Measurements from ENCODE around the gene TKFC.

TKFC gene

GRCh38 chr11:61334434-61335354 lies 1.7 kb downstream of the TKFC start:
- Mint-ChIP-seq H3K4me3 (peak overlapping the region; percentile 91), H3K27me3 (no peaks in the 10 kb centered on the region), H3K9me3 (no peaks in the 10 kb centered on the region), H3K4me1 (ENCODE audit: low read depth) (peaks cover 57% of the 10 kb centered on the region), H3K36me3 (ENCODE audit: low read depth) (peaks cover 53% of the 10 kb centered on the region), H3K27ac (peak overlapping the region; percentile 98)
- DNase-seq: peak; percentile 37

DNA sequence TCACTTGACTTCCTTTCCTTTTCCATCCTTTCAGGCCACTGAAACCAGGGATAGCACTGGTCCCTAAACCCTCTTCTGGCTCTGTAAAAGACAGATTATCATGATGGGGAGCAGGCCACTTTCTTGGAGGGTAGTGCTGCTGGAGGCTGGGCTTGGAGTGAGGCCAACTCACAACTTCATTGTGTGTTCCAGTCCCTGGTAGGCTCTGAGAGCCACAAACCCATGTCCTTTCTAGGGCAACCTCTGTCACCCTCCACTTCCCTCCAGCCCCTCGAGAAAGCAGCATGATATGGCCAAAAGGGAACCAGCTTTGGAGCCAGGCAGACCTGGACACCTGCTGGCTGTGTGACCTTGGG lies 2.3 kb downstream of the TKFC start:
- Mint-ChIP-seq H3K4me3 (no peak overlapping the region), H3K9me3 (no peaks in the 10 kb centered on the region), H3K4me1 (ENCODE audit: low read depth) (peaks cover 51% of the 10 kb centered on the region), H3K27me3 (no peaks in the 10 kb centered on the region), H3K36me3 (ENCODE audit: low read depth) (peaks cover 47% of the 10 kb centered on the region), H3K27ac (peak overlapping the region; percentile 98)
- DNase-seq: no peak

- DNase-seq: peak; percentile 89
- Mint-ChIP-seq H3K4me1 (ENCODE audit: low read depth) (peaks cover 41% of the 10 kb centered on the region), H3K9me3 (no peaks in the 10 kb centered on the region), H3K36me3 (ENCODE audit: low read depth) (peaks cover 44% of the 10 kb centered on the region), H3K27ac (peak overlapping the region; percentile 98), H3K4me3 (peak overlapping the region; percentile 20), H3K27me3 (no peaks in the 10 kb centered on the region)
Observed at GRCh38 chr11:61336171-61336935, 3.3 kb downstream of the TKFC start.

DNA sequence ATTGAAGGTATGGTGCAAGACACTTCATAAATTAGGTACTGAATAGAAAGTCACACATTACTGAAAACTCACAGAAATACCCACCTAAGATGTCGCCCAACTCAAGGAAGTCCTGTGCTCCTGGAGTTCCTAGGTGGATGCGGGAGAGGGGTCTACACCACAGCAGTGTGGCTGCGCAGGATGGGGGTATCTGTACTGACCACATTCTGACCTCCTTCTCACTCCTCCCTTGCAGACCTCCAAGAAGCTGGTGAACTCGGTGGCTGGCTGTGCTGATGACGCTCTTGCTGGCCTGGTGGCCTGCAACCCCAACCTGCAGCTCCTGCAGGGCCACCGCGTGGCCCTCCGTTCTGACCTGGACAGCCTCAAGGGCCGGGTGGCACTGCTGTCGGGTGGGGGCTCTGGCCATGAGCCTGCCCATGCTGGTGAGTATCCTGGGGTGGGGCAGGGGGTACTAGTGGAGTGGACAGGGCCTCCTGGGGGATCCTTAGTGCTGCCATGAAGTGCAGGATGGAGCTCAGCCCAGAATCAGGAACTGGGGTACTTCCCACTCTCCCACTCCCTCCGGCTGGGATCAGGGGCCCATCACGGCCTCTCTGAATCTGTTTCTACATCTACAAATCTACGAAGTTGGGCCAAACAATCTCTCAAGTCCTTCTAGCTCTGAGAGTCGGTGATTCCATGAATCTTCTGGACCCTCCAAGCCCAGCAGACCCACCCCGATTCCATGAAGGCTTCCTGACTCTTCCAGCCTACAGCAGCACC lies 4.9 kb downstream of the TKFC start:
- H3K27me3 Mint-ChIP-seq: no peaks in the 10 kb centered on the region
- H3K4me1 Mint-ChIP-seq (ENCODE audit: low read depth): peaks cover 32% of the 10 kb centered on the region
- no peak for DNase-seq
- no peak overlapping the region for H3K4me3 Mint-ChIP-seq
- no peak overlapping the region for H3K27ac Mint-ChIP-seq
- no peaks in the 10 kb centered on the region for H3K9me3 Mint-ChIP-seq
- H3K36me3 Mint-ChIP-seq (ENCODE audit: low read depth): peaks cover 41% of the 10 kb centered on the region

DNA sequence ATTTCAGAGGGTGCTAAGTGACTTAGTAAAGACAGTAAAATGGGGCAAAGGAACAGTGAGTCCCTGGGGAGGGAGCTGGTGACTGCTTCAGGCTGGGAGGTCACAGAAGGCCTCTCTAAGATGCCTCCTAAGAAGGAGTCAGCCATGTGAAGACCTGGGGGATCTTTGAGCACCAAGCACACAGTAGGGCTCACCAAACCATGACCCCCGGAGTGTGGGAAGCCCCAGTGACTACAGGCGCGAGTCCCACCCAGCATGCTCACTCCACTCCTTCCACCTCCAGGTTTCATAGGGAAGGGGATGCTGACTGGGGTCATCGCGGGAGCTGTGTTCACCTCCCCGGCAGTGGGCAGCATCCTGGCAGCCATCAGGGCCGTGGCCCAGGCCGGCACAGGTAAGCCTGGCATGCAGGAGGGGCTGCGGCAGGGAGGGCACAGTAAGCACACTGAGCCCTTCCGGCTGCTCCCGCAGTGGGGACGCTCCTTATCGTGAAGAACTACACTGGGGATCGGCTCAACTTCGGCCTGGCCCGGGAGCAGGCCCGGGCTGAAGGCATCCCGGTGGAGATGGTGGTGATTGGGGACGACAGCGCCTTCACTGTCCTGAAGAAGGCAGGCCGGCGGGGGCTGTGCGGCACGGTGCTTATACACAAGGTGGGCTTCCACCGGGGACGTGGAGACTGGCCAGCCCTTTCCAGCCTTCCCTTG lies 5.9 kb downstream of the TKFC start:
- H3K4me1 Mint-ChIP-seq (ENCODE audit: low read depth): peaks cover 24% of the 10 kb centered on the region
- H3K4me3 Mint-ChIP-seq: no peak overlapping the region
- no peaks in the 10 kb centered on the region for H3K9me3 Mint-ChIP-seq
- no peak overlapping the region for H3K27ac Mint-ChIP-seq
- no peaks in the 10 kb centered on the region for H3K27me3 Mint-ChIP-seq
- H3K36me3 Mint-ChIP-seq (ENCODE audit: low read depth): peaks cover 38% of the 10 kb centered on the region
- DNase-seq: no peak

GRCh38 chr11:61339490-61339878 lies 6.5 kb downstream of the TKFC start:
- peaks cover 19% of the 10 kb centered on the region for H3K4me1 Mint-ChIP-seq (ENCODE audit: low read depth)
- DNase-seq: no peak

GRCh38 chr11:61340979-61341378 lies 8.0 kb downstream of the TKFC start:
- no peak for DNase-seq
- H3K9me3 Mint-ChIP-seq: no peaks in the 10 kb centered on the region
- H3K4me3 Mint-ChIP-seq: no peak overlapping the region
- peaks cover 48% of the 10 kb centered on the region for H3K36me3 Mint-ChIP-seq (ENCODE audit: low read depth)
- peaks cover 11% of the 10 kb centered on the region for H3K4me1 Mint-ChIP-seq (ENCODE audit: low read depth)
- H3K27ac Mint-ChIP-seq: no peak overlapping the region
- no peaks in the 10 kb centered on the region for H3K27me3 Mint-ChIP-seq

More at GRCh38 chr11:61339490-61339878, 6.5 kb downstream of the TKFC start:
- H3K4me3 Mint-ChIP-seq: no peak overlapping the region
- H3K27ac Mint-ChIP-seq: no peak overlapping the region
- H3K36me3 Mint-ChIP-seq (ENCODE audit: low read depth): peaks cover 41% of the 10 kb centered on the region
- H3K9me3 Mint-ChIP-seq: no peaks in the 10 kb centered on the region
- no peaks in the 10 kb centered on the region for H3K27me3 Mint-ChIP-seq

DNA sequence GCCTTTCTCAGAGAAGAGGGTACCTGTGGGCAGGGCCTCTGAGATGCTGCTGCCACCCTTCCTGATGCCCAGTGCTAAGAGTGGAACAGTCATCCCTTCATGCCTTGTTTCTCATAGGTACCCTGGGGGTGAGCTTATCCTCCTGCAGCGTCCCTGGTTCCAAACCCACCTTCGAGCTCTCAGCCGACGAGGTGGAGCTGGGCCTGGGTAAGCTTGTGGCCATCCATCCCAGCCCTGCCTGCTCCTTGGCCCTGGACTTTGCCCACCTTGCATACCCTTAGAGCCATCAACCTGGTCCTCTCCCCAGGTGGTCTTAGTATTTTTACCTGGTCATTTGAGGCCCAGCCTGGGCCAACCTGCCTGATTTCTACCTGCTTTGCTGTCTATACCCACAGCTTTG lies 8.7 kb downstream of the TKFC start:
- Mint-ChIP-seq H3K27me3 (no peaks in the 10 kb centered on the region), H3K36me3 (ENCODE audit: low read depth) (peaks cover 55% of the 10 kb centered on the region), H3K27ac (no peak overlapping the region), H3K9me3 (no peaks in the 10 kb centered on the region), H3K4me3 (no peak overlapping the region), H3K4me1 (ENCODE audit: low read depth) (peaks cover 4% of the 10 kb centered on the region)
- DNase-seq: no peak

GRCh38 chr11:61342207-61342803 lies 9.3 kb downstream of the TKFC start:
- H3K4me1 Mint-ChIP-seq (ENCODE audit: low read depth): no peaks in the 10 kb centered on the region
- H3K9me3 Mint-ChIP-seq: no peaks in the 10 kb centered on the region
- no peak overlapping the region for H3K4me3 Mint-ChIP-seq
- DNase-seq: no peak
- no peak overlapping the region for H3K27ac Mint-ChIP-seq
- no peaks in the 10 kb centered on the region for H3K27me3 Mint-ChIP-seq
- H3K36me3 Mint-ChIP-seq (ENCODE audit: low read depth): peaks cover 59% of the 10 kb centered on the region

GRCh38 chr11:61343792-61344745 lies 11.0 kb downstream of the TKFC start:
- Mint-ChIP-seq H3K4me1 (ENCODE audit: low read depth) (no peaks in the 10 kb centered on the region), H3K27me3 (no peaks in the 10 kb centered on the region), H3K4me3 (no peak overlapping the region), H3K9me3 (no peaks in the 10 kb centered on the region), H3K27ac (no peak overlapping the region), H3K36me3 (ENCODE audit: low read depth) (peaks cover 67% of the 10 kb centered on the region)
- no peak for DNase-seq

DNA sequence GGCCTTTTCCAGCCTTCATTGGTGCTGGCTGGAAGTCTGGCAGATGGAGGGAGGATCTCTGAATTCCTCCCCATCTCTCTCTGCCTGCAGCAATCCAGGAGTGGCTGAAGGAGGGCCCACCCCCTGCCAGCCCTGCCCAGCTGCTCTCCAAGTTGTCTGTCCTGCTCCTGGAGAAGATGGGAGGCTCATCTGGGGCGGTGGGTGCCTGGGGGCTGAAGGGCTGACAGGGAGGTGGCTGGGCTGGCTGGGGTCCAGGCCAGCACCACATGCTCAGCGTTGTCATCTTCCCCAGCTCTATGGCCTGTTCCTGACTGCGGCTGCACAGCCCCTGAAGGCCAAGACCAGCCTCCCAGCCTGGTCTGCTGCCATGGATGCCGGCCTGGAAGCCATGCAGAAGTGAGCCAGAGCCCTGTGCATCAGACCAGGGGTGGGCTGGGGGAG lies 12.2 kb downstream of the TKFC start:
- H3K36me3 Mint-ChIP-seq (ENCODE audit: low read depth): peaks cover 71% of the 10 kb centered on the region
- no peaks in the 10 kb centered on the region for H3K9me3 Mint-ChIP-seq
- H3K27me3 Mint-ChIP-seq: no peaks in the 10 kb centered on the region
- no peak overlapping the region for H3K4me3 Mint-ChIP-seq
- H3K4me1 Mint-ChIP-seq (ENCODE audit: low read depth): no peaks in the 10 kb centered on the region
- no peak for DNase-seq
- H3K27ac Mint-ChIP-seq: no peak overlapping the region

DNA sequence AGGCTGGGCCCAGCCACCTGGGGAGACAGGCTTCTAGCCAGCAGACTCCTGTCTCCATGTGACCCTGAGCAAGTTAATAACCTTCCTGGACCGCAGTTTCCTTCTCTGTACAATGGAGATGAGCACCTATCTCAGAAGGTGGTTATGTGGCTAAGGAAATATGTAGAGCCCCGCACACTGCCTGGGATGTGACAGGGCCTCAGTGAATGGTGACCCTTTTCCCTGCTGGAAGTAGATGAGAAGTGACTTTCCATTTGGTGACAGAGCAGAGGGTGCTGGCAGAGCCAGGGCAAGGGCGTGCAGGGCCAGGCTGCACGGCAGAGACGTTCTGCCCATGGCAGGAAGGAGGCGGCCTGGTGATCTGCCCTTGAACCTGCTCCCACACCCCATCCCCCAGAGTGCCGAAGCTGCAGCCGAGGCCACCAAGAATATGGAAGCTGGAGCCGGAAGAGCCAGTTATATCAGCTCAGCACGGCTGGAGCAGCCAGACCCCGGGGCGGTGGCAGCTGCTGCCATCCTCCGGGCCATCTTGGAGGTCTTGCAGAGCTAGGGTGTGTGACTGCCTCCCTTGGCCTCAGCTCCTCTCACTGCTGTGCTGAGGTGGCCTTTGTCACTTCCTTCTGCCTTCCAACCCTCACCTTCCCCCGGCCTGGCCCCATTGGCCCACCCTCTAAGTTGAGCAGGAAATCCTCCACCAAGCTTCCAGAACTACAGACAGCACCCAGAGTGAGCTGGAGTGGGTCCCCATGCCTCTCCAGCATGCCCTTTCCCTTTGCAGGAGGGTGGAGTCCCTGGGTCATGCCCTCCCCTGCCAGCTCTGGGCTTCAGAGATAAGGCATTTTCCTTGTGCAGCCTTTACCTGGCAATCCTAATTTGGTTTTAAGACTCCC lies 13.2 kb downstream of the TKFC start:
- Mint-ChIP-seq H3K4me3 (no peak overlapping the region), H3K27ac (peak overlapping the region; percentile 22), H3K9me3 (no peaks in the 10 kb centered on the region), H3K4me1 (ENCODE audit: low read depth) (no peaks in the 10 kb centered on the region), H3K36me3 (ENCODE audit: low read depth) (peaks cover 73% of the 10 kb centered on the region), H3K27me3 (no peaks in the 10 kb centered on the region)
- no peak for DNase-seq
